IPS DF 4.7 (cell line): Measurements from ENCODE around the gene MICAL3.

Experiments used
- DNase-seq: peaks from one replicate; pipeline ENCODE4 v3.0.0-alpha.2; 2013; ENCODE audit warnings: low spot score; ENCODE audit errors: extremely low read depth

Gene MICAL3

GRCh38 chr22:17847360-17848078 is 176.8 kb downstream of the MICAL3 start:
- no peak for DNase-seq

- no peak for DNase-seq
Observed at GRCh38 chr22:17846326-17846992, 177.9 kb downstream of the MICAL3 start.

GRCh38 chr22:17845790-17846189 is 178.6 kb downstream of the MICAL3 start:
- no peak for DNase-seq

GRCh38 chr22:17845327-17845726 is 179.0 kb downstream of the MICAL3 start:
- no peak for DNase-seq

GRCh38 chr22:17844150-17844549 is 180.2 kb downstream of the MICAL3 start:
- no peak for DNase-seq

GRCh38 chr22:17842386-17842785 is 182.0 kb downstream of the MICAL3 start:
- no peak for DNase-seq

GRCh38 chr22:17841836-17842235 is 182.5 kb downstream of the MICAL3 start:
- DNase-seq: no peak

GRCh38 chr22:17838180-17838865 is 186.0 kb downstream of the MICAL3 start:
- DNase-seq: no peak

GRCh38 chr22:17836992-17837742 is 187.2 kb downstream of the MICAL3 start:
- DNase-seq: no peak

GRCh38 chr22:17835256-17835655 is 189.1 kb downstream of the MICAL3 start:
- no peak for DNase-seq

GRCh38 chr22:17833489-17833888 is 190.9 kb downstream of the MICAL3 start:
- DNase-seq: no peak

- DNase-seq: no peak
Observed at GRCh38 chr22:17832665-17833064, 191.7 kb downstream of the MICAL3 start.

- no peak for DNase-seq
Observed at GRCh38 chr22:17831501-17832251, 192.7 kb downstream of the MICAL3 start.

- DNase-seq: peak; percentile 58
Observed at GRCh38 chr22:17830043-17830961, 194.1 kb downstream of the MICAL3 start.

GRCh38 chr22:17829695-17830042 is 194.7 kb downstream of the MICAL3 start:
- DNase-seq: no peak

- DNase-seq: no peak
Observed at GRCh38 chr22:17828502-17829080, 195.8 kb downstream of the MICAL3 start.

GRCh38 chr22:17827466-17827865 is 196.9 kb downstream of the MICAL3 start:
- DNase-seq: no peak

GRCh38 chr22:17825876-17826550 is 198.3 kb downstream of the MICAL3 start:
- DNase-seq: no peak

- no peak for DNase-seq
Observed at GRCh38 chr22:17824457-17824856, 199.9 kb downstream of the MICAL3 start.
